Epithelial cell of prostate (primary cell): ENCODE results near the gene OR6B1.

Experiments used
- DNase-seq: peaks from one replicate; pipeline ENCODE4 v3.0.0-alpha.2; 2011; ENCODE audit warnings: low read depth, low spot score
- H3K27ac ChIP-seq: fragments of 450-650 bp; 2 replicates; pipeline ENCODE4 v1.5.1; 2017; ENCODE audit warnings: mild to moderate bottlenecking

OR6B1 gene

GRCh38 chr7:144000020-144000419 is at the start of gene OR6B1:
Gene OR6B1, plus strand, starts transcription at chr7:144000320. Its CDS starts 3,677 bp downstream, at chr7:144003997.
- DNase-seq, result no peak
- no peak within 1 kb of the TSS for H3K27ac ChIP-seq

- no peak for DNase-seq
- H3K27ac ChIP-seq, result no peak overlapping the region
These were observed 46.7 kb upstream of the OR6B1 start for GRCh38 chr7:143953421-143953820.

GRCh38 chr7:143954135-143954534 is 46.0 kb upstream of the OR6B1 start:
- H3K27ac ChIP-seq, result no peak overlapping the region
- DNase-seq, result no peak

GRCh38 chr7:143954544-143954943 is 45.6 kb upstream of the OR6B1 start, which contains the start of gene OR2F1:
Gene OR2F1, plus strand, starts transcription at chr7:143954844. Its CDS starts 5,127 bp downstream, at chr7:143959971.
- DNase-seq, result no peak
- no peak within 1 kb of the TSS for H3K27ac ChIP-seq

GRCh38 chr7:143958781-143959180 is 41.3 kb upstream of the OR6B1 start:
- no peak for DNase-seq
- H3K27ac ChIP-seq, result no peak overlapping the region

GRCh38 chr7:143960813-143961610 is 39.1 kb upstream of the OR6B1 start:
- no peak overlapping the region for H3K27ac ChIP-seq
- no peak for DNase-seq

- no peak overlapping the region for H3K27ac ChIP-seq
These were observed 34.8 kb upstream of the OR6B1 start for GRCh38 chr7:143965280-143965679.

GRCh38 chr7:143967398-143967797 is 32.7 kb upstream of the OR6B1 start:
- no peak overlapping the region for H3K27ac ChIP-seq
- DNase-seq, result peak; percentile 22

More at GRCh38 chr7:143965280-143965679, 34.8 kb upstream of the OR6B1 start:
- DNase-seq, result no peak

- DNase-seq, result no peak
- H3K27ac ChIP-seq, result no peak overlapping the region
These were observed 26.2 kb upstream of the OR6B1 start for GRCh38 chr7:143973870-143974416.

GRCh38 chr7:143974459-143974858 is 25.7 kb upstream of the OR6B1 start:
- DNase-seq, result peak; percentile 34
- no peak overlapping the region for H3K27ac ChIP-seq

- DNase-seq, result no peak
- no peak overlapping the region for H3K27ac ChIP-seq
These were observed 24.5 kb upstream of the OR6B1 start for GRCh38 chr7:143975617-143976016.

- no peak for DNase-seq
- H3K27ac ChIP-seq, result no peak overlapping the region
These were observed 21.5 kb upstream of the OR6B1 start for GRCh38 chr7:143978585-143978984.

- no peak for DNase-seq
- peak overlapping the region; percentile 10 for H3K27ac ChIP-seq
These were observed 20.8 kb upstream of the OR6B1 start for GRCh38 chr7:143979359-143979758.

GRCh38 chr7:143979998-143980397 is 20.1 kb upstream of the OR6B1 start:
- H3K27ac ChIP-seq, result peak overlapping the region; percentile 10
- DNase-seq, result no peak

GRCh38 chr7:143980746-143981510 is 19.2 kb upstream of the OR6B1 start:
- no peak overlapping the region for H3K27ac ChIP-seq
- no peak for DNase-seq

- H3K27ac ChIP-seq, result no peak overlapping the region
- no peak for DNase-seq
These were observed 16.2 kb upstream of the OR6B1 start for GRCh38 chr7:143983960-143984359.

GRCh38 chr7:143987513-143987912 is 12.6 kb upstream of the OR6B1 start:
- H3K27ac ChIP-seq, result no peak overlapping the region
- no peak for DNase-seq

- no peak for DNase-seq
These were observed 11.0 kb upstream of the OR6B1 start for GRCh38 chr7:143988976-143989745.

GRCh38 chr7:143992670-143993069 is 7.5 kb upstream of the OR6B1 start:
- DNase-seq, result no peak
- no peak overlapping the region for H3K27ac ChIP-seq

More at GRCh38 chr7:143988976-143989745, 11.0 kb upstream of the OR6B1 start:
- no peak overlapping the region for H3K27ac ChIP-seq

GRCh38 chr7:143993924-143994323 is 6.2 kb upstream of the OR6B1 start:
- no peak for DNase-seq
- no peak overlapping the region for H3K27ac ChIP-seq
